ENCODE measurements around the gene CXorf58.

GRCh38 chrX:23919148-23919547 lies 11.3 kb downstream of the CXorf58 start:
- TF ChIP-seq CTCF (IDR thresholded peaks at IDR 0.05; ENCODE audit: insufficient read depth, low read length) (no peak), REST (IDR thresholded peaks at IDR 0.05; ENCODE audit: insufficient replicate concordance, low read depth) (no peak)
